ENCODE measurements around the gene ACHE.

Gene ACHE

DNA sequence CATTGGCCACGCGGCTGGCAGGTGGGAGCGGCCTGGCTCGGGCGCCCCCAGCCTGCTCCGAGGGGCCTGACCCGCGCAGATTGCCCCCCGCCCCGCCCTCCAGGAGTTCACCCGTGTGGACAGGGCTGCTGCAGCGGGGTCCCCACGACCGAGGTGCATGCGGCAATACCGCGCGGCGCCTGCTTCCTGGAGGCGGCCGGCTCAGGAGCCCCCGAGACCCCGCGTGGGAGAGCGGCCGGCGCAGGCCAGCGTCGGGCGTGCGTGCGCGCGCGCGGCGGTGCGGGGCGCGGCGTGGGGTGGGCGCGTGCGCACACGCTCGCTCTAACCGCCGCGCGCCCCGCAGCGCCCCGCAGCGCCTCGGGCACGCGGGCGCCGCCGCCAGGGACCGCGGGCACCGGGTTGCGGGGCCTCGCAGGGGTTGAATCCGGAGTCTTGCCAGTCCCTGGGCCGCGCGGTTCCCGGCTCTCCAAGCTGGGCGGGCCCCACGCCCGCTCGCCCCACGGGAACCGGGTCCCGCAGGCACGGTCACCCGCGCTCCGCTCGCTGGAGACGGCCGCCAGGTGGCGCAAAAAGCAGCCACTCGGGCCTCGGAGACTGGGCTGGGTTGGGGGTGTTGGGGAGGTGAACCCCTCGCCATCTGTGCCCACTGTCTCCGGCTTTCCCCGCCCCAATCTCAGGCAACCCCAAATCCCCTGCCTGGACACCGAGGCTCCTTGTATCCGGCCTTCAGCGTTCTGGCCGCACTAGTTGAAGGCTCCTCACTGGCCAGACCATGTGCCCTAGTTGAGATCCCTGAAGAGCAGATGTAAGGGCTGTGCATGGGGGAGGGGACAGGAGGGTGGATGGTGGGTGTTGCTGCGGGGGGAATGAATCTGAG lies 1.3 kb upstream of the ACHE start:
- peak; percentile 63 for DNase-seq (ENCODE audit: low spot score)

DNA sequence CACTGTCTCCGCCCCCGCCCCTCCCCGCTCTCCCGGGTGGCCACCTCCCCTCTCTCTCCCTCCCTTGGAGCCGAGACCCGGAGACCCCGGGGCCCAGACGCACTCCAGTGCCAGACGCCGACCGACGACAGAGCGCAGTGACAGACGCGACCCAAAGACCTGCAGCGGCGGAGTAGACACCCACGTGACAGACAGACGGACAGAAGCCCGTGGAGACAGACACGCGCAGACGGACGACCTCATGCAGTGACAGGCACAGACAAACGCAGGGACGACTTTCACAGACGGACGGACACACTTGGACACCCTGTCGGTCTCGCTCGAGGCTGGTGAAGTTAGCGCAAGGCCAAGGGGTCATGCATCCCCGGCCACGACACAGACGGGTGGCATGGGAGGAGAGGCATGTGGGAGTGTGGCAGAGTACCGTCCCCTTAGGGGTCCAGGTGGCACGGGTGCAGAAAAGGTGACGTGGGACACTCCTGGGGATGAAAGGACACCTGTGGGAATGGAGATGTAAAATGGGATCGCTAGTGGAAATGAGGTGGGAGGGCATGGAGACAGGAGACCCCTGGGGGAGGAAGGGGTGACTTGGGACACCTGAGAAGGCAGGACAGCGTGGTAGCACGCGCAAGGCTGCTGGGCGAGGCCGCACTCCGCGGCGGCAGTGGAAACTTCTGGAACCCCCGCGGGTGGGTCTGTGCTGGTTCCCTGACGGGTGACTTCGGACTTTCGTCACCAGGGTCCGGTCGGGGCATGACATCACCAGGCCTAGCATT lies 456 bp upstream of the ACHE start:
- DNase-seq (ENCODE audit: low spot score): no peak

DNA sequence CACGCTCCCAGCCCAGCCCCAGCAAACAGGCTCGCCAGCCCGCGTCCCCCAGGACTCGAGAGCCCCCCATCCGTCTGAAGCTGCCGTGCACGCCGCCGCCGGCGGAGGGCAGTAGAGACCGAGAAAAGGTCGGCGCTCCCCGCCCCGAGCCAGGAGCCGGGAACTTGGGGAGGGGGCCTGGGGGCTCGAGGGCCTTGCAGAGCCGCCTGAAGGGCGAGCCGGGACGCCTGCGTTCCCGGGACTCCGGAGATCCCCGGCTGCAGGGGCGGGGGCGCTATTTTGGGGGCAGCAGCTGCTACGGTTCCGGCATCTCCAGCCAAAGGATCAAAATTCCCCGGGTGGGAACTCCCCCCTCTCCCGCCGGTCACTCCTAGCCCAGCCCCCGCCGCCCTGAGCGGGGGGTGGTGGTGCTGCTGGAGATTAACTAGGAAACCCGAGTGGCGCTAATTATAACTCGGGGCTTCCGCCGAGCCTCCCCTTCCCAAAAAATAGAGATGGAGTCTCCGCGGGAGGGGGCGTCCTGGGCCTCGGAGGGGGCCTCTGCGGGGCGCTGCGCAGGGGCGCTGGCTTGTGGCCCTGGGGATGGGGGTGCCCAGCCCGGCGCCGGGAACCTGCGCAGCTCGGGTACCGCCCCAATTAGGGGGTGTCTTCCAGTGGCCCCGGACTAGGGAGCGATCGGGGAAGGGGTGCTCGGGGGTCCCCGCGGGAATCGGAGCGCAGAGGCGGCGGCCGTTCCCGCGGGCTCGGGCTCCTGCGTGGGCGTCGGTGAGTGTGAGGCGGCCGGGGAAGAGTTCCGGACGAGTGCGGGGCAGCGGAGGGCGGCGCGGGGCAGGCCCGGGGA lies 608 bp downstream of the ACHE start:
- peak; percentile 70 for DNase-seq (ENCODE audit: low spot score)

DNA sequence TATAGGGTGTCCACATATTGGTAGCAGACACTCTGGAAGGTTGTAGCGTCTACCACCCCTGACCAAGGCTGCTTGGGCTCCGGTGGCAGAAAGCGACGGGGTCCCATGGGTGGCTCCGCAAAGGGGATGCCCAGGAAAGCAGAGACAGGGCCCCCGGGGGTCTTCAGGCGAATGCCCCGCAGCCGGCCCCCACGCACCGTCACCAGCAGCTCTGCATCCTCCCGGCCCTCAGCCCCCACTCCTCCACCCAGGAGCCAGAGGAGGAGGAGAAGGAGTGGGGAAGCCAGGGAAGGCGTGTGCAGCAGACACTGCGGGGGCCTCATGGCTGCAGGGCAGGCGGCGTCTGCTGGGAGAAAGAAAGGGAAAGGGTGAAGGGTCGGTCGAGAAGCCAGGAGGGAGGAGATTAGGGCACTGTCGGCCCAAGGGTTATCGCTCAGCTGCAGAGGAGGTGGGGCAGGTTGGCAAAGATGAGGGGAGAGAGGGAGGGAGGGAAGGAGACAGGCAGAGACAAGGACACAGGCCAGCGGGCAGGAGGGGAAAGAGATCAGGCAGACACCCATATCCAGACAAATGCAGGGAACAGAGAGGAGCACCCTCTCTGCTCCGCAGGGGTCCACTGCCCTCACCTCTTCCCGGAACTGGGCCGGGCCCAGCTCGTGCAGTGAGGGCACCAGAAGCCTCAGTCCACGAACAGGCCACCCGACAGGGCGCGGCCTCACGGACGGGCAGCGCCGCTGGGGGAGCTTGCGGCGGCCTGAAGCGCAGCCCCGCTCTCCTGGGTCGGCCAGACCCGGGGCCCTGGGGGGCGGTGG lies 1.6 kb downstream of the ACHE start:
- DNase-seq (ENCODE audit: low spot score): peak; percentile 5

DNA sequence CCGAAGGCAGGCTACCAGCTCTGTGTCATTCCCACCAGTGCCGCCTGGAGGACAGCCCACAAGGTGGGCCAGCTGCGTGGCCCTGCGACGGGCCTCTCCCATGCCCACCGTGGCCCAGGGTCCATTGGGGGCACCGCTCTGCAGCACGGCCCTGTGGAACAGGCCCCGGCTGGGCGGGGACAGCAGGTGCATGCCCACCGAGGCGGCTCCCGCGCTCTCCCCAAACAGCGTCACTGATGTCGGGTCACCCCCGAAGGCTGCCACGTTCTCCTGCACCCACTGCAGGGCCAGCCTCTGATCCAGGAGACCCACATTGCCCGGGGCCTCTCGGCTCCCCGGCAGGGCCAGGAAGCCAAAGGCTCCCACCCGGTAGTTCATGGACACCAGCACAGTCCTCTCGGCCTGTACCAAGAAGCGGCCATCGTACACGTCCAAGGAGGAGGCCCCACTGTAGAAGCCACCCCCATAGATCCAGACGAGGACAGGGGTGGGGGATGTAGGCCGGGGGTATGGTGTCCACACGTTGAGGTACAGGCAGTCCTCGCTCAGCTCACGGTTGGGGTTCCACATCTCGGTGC lies 2.3 kb downstream of the ACHE start:
- DNase-seq (ENCODE audit: low spot score): no peak

DNA sequence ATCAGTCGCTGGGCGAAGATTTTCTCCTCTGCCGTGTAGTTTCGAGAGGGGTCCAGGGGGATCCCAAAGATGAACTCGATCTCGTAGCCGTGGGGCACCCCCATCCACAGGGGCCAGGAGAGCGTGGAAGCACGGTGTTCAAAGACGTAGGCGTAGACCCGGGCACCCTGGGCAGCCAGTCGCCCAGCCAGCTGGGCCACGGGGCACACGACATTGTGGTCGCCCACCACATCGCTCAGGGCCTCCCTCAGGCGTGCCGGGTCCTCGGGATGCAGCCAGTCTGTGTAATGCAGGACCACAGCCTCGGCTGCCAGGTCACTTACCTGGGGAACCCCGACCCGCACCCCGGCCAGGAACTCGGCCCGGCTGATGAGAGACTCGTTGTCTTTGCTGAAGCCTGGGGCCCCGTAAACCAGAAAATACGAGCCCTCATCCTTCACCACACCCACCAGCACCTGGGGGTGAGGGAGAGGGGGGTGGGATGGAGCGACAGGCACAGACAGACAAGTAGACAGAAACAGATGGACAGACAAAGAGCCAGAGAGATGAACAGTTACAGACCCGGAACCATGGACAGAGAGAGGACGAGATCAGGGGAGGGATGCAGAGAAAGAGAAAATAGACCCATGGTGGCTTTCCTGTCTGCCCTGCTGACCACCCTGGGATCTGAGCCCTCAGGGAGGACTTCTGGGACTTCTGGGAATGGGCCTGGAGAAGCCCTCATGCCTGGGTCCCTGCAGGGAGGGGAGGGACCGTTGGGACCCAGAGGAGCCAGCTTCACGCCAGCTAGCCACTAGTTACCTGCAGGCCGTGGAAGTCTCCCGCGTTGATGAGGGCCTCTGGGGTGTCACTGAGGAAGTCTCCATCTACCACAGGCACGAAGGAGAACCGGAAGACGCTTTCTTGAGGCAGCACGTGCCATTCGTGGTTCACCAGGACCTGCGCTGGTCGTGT lies 3.0 kb downstream of the ACHE start:
- DNase-seq (ENCODE audit: low spot score): peak; percentile 3

DNA sequence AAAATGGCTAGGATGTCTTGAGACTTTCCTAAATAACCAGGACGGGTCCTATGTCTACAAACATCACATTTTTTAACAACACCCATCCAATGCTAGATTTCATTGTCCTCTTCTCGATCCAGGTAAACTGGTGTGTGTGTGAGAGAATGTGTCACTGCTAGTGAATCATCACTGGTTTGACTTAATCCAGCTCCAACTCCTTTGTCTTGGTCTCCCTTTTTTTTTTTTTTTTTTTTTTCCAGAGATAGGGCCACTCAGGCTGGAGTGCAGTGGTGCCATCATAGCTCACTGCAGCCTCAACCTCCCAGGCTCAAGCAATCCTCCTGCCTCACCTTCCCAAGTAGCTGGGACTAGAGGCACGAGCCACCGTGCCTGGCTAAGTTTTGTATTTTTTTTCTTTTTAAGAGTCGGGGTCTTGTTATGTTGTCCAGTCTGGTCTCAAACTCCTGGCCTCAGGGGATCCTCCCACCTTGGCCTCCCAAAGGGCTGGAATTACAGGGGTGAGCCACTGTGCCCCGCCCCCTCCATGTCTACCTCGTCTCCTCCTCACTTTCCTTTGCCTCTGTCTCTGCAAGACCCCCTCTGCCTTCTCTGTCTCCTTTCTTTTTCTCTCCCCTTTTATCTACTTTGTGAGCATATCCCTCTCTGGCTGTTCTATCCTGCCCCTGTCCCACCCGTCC lies 4.0 kb downstream of the ACHE start:
- peak; percentile 25 for DNase-seq (ENCODE audit: low spot score)

DNA sequence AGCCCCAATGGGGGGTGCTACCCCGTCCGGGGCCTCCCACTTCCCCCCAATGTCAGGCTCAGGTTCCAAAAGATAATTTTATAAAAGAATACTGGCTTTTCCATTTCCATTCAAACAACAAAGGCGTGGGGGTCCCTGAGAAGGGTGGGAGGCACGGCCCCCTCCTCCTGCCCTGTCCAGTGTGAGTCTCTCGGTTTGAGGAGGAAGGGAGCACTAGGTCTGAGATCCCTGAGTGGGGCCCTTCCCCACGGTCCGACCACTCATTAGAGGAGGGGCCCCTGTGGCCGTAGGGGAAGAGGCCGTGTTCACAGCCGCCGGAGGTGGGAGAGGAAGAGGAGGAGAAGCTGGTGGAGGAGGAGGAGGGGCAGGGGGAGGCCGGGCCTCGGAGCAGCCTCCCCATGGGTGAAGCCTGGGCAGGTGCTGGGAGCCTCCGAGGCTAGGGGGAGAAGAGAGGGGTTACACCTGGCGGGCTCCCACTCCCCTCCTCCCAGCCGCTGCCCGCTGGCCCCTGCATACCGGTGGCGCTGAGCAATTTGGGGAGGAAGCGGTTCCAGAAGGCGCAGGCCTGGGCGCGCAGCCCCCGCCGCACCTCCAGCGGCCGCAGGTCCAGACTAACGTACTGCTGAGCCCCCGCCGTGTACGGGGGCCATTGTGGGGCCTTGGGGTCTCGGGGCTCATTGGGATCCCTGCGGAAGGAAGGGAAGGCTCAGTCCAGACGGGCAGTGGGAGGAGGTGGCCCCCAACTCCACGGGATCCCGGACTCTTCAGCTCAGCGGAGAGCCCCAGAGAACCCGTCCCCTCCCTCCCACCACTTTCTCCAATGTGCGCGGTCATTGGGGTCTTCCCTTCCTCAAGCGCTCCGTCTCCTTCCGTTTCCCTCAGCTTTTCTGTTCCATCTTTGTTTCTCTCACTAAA lies 4.8 kb downstream of the ACHE start:
- peak; percentile 15 for DNase-seq (ENCODE audit: low spot score)

DNA sequence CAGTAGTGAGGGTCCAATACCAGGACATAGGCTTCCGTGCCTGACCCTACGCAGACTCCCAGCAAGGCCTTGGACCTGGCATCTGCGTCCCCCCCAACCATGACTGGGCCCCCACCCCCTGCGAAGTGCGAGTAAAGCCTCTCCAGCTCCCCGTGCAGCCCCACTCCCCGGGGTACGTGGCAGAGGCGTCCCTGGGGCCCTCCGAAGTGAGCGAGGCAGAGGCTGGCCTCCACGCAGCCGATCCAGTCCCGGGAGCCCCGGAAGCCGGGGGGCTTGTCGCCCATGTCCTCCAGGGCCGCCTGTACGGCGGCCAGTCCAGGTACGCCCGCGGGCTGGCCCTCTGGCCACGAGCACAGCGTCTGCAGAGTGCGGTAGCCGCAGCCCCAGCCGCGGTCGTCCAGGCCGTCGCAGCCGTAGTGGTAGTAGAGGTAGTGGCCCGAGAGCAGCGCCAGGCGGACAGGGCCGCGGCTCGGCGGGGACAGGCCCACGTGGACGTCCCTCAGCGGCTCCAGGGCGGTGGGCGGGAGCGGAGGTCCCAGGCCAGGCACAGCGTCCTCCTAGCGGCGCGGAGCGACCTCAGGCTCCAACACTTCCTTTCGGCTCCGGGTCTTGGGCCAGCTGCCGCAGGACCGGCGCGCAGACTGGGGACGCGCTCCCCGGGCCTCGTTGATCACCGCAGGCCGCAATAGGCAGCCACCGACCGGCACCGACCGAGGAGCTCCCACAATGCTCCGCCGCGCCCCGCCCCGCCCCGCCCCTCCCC lies 6.5 kb downstream of the ACHE start, which contains the start of gene UFSP1:
TSS of gene UFSP1 (minus strand) at position 728 of the 763 bp plus-strand sequence. CDS start at position 284, 444 bp downstream.
- no peak for DNase-seq (ENCODE audit: low spot score)

DNA sequence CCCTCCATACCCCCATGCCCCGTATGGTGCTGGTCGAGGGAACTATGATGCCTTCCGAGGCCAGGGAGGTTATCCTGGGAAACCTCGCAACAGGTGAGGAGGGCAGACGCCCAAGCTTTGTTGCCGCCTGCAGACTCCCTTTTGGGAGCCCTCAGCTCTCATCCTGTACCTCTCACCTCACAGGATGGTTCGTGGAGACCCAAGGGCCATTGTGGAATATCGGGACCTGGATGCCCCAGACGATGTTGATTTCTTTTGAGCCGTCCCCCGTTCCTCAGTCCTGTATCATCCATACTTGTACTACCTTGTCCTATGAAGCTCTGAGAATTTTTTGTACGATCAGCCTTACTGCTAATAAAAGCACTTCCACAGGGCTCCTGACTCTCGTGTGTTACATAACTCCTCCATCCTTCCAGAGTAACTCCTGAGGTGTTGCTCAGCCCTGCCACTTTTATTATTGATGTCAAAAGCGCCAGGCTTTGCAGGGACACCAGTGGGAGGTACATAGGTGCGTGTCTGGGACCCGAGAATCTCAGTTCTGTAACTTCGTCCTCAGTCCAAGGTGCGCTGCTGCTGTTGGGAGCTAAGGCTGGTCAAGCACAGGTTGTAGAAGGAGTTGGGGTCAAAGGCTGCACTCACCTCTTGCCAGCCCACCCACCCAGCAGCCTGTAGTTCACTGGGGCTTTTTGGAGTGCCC lies 7.2 kb downstream of the ACHE start:
- DNase-seq (ENCODE audit: low spot score): no peak

DNA sequence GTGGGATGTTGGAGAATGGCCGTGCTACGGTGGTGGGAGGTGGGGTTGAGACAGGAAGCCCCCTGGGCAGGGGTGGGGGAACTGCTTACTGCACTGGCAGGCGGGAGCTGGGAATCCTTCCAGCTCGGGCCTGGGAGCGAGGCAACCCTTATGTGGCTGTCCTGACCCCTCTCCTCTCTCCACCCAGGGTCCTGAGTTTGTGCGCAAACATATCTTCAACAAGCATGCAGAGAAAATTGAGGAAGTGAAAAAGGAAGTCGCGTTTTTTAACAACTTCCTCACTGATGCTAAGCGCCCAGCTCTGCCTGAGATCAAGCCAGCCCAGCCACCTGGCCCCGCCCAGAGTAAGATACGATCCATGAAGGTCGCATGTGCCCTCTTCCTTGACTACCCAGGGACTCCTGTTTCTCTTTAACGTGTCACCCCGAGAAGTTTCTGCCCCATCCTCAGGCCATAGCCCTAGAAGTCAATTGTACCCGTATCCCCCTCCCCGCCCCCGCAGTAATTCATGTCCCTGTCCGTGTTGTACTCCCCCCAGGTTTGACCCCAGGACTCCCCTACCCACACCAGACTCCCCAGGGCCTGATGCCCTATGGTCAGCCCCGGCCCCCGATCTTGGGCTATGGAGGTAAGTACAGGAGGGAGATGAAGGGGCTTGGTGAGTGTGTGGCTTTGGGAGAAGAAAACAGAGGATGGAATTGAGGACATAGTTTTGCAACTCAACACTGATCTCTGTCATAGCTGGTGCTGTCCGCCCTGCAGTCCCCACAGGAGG lies 8.0 kb downstream of the ACHE start:
- no peak for DNase-seq (ENCODE audit: low spot score)

DNA sequence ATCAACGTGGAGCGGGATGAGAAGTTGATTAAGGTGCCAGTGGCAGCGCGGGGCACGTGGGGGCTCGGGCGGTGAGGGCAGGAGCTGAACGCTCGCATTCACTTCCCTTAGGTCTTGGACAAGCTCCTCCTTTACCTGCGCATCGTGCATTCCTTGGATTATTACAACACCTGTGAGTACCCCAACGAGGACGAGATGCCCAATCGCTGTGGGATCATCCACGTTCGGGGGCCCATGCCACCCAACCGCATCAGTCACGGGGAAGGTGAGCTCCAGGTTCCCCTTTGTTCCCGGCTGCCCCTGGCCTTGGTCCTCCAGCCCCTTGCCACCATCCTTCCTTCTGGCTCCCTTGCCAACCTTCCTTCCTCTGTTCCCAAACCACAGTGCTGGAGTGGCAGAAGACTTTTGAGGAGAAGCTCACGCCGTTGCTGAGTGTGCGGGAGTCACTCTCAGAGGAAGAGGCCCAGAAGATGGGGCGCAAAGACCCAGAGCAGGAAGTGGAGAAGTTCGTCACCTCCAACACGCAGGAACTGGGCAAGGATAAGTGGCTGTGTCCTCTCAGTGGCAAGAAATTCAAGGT lies 8.7 kb downstream of the ACHE start:
- DNase-seq (ENCODE audit: low spot score): no peak

DNA sequence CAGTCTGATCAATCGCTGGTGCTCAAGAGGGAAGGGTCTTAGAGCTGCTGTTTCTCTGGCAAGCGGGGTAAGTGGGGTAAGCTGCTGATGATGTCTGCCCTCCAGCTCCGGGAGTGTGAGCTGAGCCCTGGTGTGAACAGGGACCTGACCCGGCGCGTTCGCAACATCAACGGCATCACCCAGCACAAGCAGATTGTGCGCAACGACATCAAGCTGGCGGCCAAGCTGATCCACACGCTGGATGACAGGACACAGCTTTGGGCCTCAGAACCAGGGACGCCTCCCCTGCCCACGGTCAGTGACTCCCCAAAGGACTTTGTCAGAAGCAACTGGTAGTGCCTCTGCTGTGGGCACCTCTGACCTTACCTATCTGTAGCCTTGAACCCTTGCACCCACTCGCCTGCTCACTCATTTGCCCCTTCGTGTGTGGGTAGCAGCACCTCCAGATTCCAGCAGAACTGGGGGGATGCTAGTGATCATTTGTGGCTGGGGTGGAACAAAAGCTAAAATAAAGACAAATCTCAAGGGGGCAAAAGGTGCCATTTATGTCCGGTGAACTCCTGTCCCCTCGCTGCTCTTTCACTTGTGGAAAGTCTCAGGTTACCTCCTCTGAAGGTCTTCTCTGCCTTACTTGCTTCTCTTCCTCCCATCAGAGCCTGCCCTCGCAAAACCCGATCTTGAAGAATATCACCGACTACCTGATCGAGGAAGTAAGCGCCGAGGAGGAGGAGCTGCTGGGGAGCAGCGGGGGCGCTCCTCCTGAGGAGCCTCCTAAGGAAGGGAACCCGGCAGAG lies 9.3 kb downstream of the ACHE start:
- no peak for DNase-seq (ENCODE audit: low spot score)

DNA sequence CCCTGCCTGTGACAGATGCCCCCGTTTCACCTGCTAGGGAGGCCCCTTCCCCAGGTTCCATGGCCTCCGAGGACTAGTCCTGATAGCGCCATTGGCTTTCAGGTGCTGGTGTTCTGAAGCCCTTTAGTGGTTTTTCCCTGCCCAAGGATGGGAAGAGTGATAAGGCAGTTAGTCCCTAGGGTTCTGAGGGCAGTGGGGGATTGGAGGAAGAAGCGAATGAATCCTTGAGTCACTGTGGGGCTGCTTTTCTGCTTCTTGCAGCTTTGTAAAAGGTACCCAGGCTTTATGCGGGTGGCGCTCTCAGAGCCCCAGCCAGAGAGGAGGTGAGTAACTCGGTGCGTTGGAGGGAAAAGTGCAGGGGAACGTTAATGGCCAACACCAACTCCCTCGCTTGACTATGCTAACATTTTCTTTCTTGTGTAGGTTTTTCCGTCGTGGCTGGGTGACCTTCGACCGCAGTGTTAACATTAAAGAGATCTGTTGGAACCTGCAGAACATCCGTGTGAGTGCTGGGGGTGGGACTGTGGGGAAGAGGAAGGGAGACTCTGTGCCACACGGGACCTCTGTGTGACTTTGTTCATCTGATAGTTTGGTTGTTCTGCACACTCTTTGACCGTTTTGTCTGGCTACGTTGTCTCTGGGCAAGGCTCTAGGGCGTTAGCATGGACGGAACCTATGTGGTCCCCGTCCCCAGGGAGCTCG lies 10.1 kb downstream of the ACHE start:
- DNase-seq (ENCODE audit: low spot score): no peak
